Osteoblast (primary cell): ENCODE measurements around the gene VAX1. TPM values are rescaled to one million over a fixed set of nuclear protein-coding genes. Genes with fewer than 3 reads are reported as not detected.

Experiments
- DNase-seq: peaks from one replicate; pipeline ENCODE4 v3.0.0; 2011; ENCODE audit warnings: low spot score, mixed read lengths; ENCODE audit not compliant: insufficient read length; ENCODE audit errors: missing footprints
- H2AFZ ChIP-seq: 2 replicates; pipeline ENCODE4 v1.6.0; 2011; ENCODE audit warnings: mild to moderate bottlenecking, low read length
- H3K27ac ChIP-seq: 2 replicates; pipeline ENCODE4 v1.5.1; 2011; ENCODE audit warnings: mild to moderate bottlenecking, low read depth, low read length, moderate library complexity
- H3K27me3 ChIP-seq: 2 replicates; pipeline ENCODE4 v1.6.0; 2012; ENCODE audit warnings: mild to moderate bottlenecking, control low read depth, inconsistent platforms, low read length, moderate library complexity; ENCODE audit not compliant: insufficient read depth
- H3K36me3 ChIP-seq: 2 replicates; pipeline ENCODE4 v1.5.1; 2011; ENCODE audit warnings: mild to moderate bottlenecking, low read length, control low read depth, moderate library complexity; ENCODE audit not compliant: insufficient read depth
- H3K4me1 ChIP-seq: 2 replicates; pipeline ENCODE4 v1.5.1; 2011; ENCODE audit warnings: mild to moderate bottlenecking, low read length, control low read depth, moderate library complexity; ENCODE audit not compliant: insufficient read depth
- H3K4me2 ChIP-seq: 2 replicates; pipeline ENCODE4 v1.6.0; 2011; ENCODE audit warnings: mild to moderate bottlenecking, low read length; ENCODE audit not compliant: insufficient read depth
- H3K4me3 ChIP-seq: fragments of 200-600 bp; sonication (generic); 3 replicates; pipeline ENCODE4 v1.5.1; 2012; ENCODE audit warnings: mild to moderate bottlenecking, low read length, inconsistent platforms; ENCODE audit not compliant: insufficient read depth
- H3K79me2 ChIP-seq: 2 replicates; pipeline ENCODE4 v1.6.0; 2012; ENCODE audit warnings: mild to moderate bottlenecking, low read length, control low read depth, inconsistent platforms; ENCODE audit not compliant: insufficient read depth
- H3K9me3 ChIP-seq: 2 replicates; pipeline ENCODE4 v1.5.1; 2011; ENCODE audit warnings: low read depth, low read length, control low read depth
- H4K20me1 ChIP-seq: 2 replicates; pipeline ENCODE4 v1.6.0; 2012; ENCODE audit warnings: mild to moderate bottlenecking, low read length, control low read depth; ENCODE audit not compliant: insufficient read depth
- CTCF ChIP-seq: IDR thresholded peaks from 2 replicates; pipeline ENCODE4 v1.5.1; 2011; ENCODE audit warnings: mild to moderate bottlenecking, low read depth, low read length, moderate library complexity; ENCODE audit errors: extremely low read depth
- total RNA-seq: library from RNA; depleted of rRNA; stranded (reverse); fragments of >200 nt; gene quantifications from 2 replicates; pipeline ENCODE4 v1.2.3, GENCODE V29; 2012

VAX1 gene
- total RNA-seq, 1 donor = not detected

- Histone ChIP-seq H4K20me1 (no peaks in the 10 kb centered on the region), H3K9me3 (no peaks in the 10 kb centered on the region), H3K4me2 (no peak overlapping the region), H3K27me3 (peaks cover 93% of the 10 kb centered on the region), H2AFZ (no peak overlapping the region), H3K27ac (no peak overlapping the region), H3K4me1 (no peaks in the 10 kb centered on the region), H3K36me3 (no peaks in the 10 kb centered on the region), H3K4me3 (no peak overlapping the region), H3K79me2 (no peaks in the 10 kb centered on the region)
- TF ChIP-seq CTCF = no peak
- peak; percentile 83 for DNase-seq
These were observed 4.1 kb downstream of the VAX1 start for GRCh38 chr10:117134056-117134305.

GRCh38 chr10:117133273-117134055, 4.6 kb downstream of the VAX1 start:
- H3K27ac ChIP-seq = no peak overlapping the region
- H3K27me3 ChIP-seq = peaks cover 88% of the 10 kb centered on the region
- no peak for TF ChIP-seq CTCF
- no peak overlapping the region for H3K4me3 ChIP-seq
- H2AFZ ChIP-seq = no peak overlapping the region
- H3K4me1 ChIP-seq = no peaks in the 10 kb centered on the region
- DNase-seq = peak; percentile 61
- H3K9me3 ChIP-seq = no peaks in the 10 kb centered on the region
- H3K79me2 ChIP-seq = no peaks in the 10 kb centered on the region
- H3K36me3 ChIP-seq = no peaks in the 10 kb centered on the region
- no peak overlapping the region for H3K4me2 ChIP-seq
- no peaks in the 10 kb centered on the region for H4K20me1 ChIP-seq

GRCh38 chr10:117132751-117133231, 5.3 kb downstream of the VAX1 start:
- no peak overlapping the region for H3K4me3 ChIP-seq
- H3K27me3 ChIP-seq = peaks cover 81% of the 10 kb centered on the region
- no peak overlapping the region for H2AFZ ChIP-seq
- H3K9me3 ChIP-seq = no peaks in the 10 kb centered on the region
- no peak overlapping the region for H3K4me2 ChIP-seq
- peak; percentile 86 for DNase-seq
- no peak for TF ChIP-seq CTCF
- no peaks in the 10 kb centered on the region for H4K20me1 ChIP-seq
- H3K27ac ChIP-seq = no peak overlapping the region
- H3K79me2 ChIP-seq = no peaks in the 10 kb centered on the region
- H3K36me3 ChIP-seq = no peaks in the 10 kb centered on the region
- no peaks in the 10 kb centered on the region for H3K4me1 ChIP-seq

GRCh38 chr10:117131376-117132327, 6.4 kb downstream of the VAX1 start:
- Histone ChIP-seq H3K4me2 (no peak overlapping the region), H3K27ac (no peak overlapping the region), H3K36me3 (no peaks in the 10 kb centered on the region), H4K20me1 (no peaks in the 10 kb centered on the region), H3K9me3 (no peaks in the 10 kb centered on the region), H2AFZ (no peak overlapping the region), H3K27me3 (peaks cover 71% of the 10 kb centered on the region), H3K4me3 (no peak overlapping the region), H3K4me1 (no peaks in the 10 kb centered on the region), H3K79me2 (no peaks in the 10 kb centered on the region)
- DNase-seq = peak; percentile 71
- TF ChIP-seq CTCF = no peak
